ENCODE data around the gene BACH2. TPM values are rescaled to one million over a fixed set of nuclear protein-coding genes. Genes with fewer than 3 reads are reported as not detected.

The BACH2 gene
- polyA plus RNA-seq, 5 donors = 6.4 to 10.0 (median 7.7) TPM

GRCh38 chr6:90238496-90239266, 58.0 kb downstream of the BACH2 start:
- DNase-seq = no peak

GRCh38 chr6:90237350-90237990, 59.2 kb downstream of the BACH2 start:
- no peak for DNase-seq

GRCh38 chr6:90233994-90234393, 62.6 kb downstream of the BACH2 start:
- no peak for DNase-seq

- DNase-seq = no peak
Measured at GRCh38 chr6:90233213-90233612, 63.4 kb downstream of the BACH2 start.

GRCh38 chr6:90231798-90232197, 64.8 kb downstream of the BACH2 start:
- no peak for DNase-seq

GRCh38 chr6:90231308-90231707, 65.3 kb downstream of the BACH2 start:
- no peak for DNase-seq

- no peak for DNase-seq
Measured at GRCh38 chr6:90230548-90231215, 66.0 kb downstream of the BACH2 start.

- DNase-seq = no peak
Measured at GRCh38 chr6:90229331-90230010, 67.2 kb downstream of the BACH2 start.

- DNase-seq = no peak
Measured at GRCh38 chr6:90227673-90228072, 69.0 kb downstream of the BACH2 start.

GRCh38 chr6:90227213-90227612, 69.4 kb downstream of the BACH2 start:
- DNase-seq = no peak

GRCh38 chr6:90226257-90226656, 70.4 kb downstream of the BACH2 start:
- no peak for DNase-seq

GRCh38 chr6:90224196-90224595, 72.4 kb downstream of the BACH2 start:
- no peak for DNase-seq

GRCh38 chr6:90222724-90223198, 73.9 kb downstream of the BACH2 start:
- no peak for DNase-seq

GRCh38 chr6:90222008-90222407, 74.6 kb downstream of the BACH2 start:
- DNase-seq = no peak

GRCh38 chr6:90221403-90221802, 75.2 kb downstream of the BACH2 start:
- no peak for DNase-seq

GRCh38 chr6:90220273-90220672, 76.4 kb downstream of the BACH2 start:
- DNase-seq = no peak

GRCh38 chr6:90219209-90219985, 77.2 kb downstream of the BACH2 start:
- peak; percentile 88 to 90 for DNase-seq

GRCh38 chr6:90218959-90219208, 77.8 kb downstream of the BACH2 start:
- no peak for DNase-seq

- no peak for DNase-seq
Measured at GRCh38 chr6:90217506-90218127, 79.0 kb downstream of the BACH2 start.

GRCh38 chr6:90216072-90216977, 80.3 kb downstream of the BACH2 start:
- peak; percentile 41 for DNase-seq
